WI38 (cell line): ENCODE results near the gene YTHDC2.

Source experiments
- H3K4me3 ChIP-seq: 2 replicates; pipeline ENCODE4 v1.5.1; 2011; ENCODE audit warnings: low read depth, mild to moderate bottlenecking, control low read depth, low read length
- TF ChIP-seq, protein P1 (sequence below): IDR thresholded peaks from 2 replicates; pipeline ENCODE4 v1.5.1; 2012; ENCODE audit warnings: low read depth, mild to moderate bottlenecking, control low read depth, low read length

The YTHDC2 gene

DNA sequence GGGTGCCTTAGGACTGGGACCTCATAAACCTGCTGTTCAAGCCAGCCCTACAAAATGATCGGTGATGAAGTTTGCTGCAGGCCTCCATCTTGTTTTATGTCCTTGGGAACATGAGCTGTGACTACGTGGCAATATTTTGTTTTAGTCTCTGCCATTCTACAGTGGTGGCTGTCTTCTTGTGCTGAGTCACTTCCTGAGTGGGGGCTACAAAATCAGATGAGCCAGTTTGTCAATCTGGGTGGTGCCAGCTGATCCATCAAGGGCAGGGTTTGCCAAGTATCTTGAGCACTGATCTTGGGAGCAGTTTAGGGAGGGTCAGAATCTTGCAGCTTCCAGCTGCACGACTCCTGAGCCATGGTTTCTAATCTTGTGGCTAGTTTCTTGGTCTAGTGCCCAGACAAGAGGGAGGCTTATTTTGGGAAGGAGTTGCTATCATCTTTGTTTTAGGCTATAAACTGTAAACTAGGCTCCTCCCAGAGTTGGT lies 94.7 kb downstream of the YTHDC2 start:
- H3K4me3 ChIP-seq = no peak overlapping the region
- TF ChIP-seq, protein P1, sequence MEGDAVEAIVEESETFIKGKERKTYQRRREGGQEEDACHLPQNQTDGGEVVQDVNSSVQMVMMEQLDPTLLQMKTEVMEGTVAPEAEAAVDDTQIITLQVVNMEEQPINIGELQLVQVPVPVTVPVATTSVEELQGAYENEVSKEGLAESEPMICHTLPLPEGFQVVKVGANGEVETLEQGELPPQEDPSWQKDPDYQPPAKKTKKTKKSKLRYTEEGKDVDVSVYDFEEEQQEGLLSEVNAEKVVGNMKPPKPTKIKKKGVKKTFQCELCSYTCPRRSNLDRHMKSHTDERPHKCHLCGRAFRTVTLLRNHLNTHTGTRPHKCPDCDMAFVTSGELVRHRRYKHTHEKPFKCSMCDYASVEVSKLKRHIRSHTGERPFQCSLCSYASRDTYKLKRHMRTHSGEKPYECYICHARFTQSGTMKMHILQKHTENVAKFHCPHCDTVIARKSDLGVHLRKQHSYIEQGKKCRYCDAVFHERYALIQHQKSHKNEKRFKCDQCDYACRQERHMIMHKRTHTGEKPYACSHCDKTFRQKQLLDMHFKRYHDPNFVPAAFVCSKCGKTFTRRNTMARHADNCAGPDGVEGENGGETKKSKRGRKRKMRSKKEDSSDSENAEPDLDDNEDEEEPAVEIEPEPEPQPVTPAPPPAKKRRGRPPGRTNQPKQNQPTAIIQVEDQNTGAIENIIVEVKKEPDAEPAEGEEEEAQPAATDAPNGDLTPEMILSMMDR = no peak

DNA sequence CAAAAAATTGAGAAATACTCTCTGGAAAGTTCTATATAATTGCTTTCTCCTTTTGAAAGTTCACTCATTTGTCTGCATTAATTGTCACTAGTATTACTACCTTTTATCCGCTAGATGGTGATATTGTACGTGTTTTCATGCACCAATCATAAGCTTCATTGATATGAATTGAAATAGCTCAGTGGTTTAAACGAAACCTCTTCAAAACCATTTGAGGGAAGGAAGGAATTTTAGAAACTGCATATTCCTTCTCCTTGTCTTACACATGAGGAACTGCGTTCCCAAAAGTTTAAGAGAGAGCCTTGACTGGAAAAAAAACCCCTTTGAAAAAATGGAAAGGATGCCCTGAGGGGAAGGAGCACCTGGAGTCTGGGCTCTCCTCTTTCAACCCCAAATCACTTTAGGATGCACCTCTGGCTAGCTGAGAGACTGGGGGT lies 98.6 kb downstream of the YTHDC2 start:
- TF ChIP-seq, protein P1 = peak; percentile 24; the same call in 1 of the 2 replicates
- no peak overlapping the region for H3K4me3 ChIP-seq

DNA sequence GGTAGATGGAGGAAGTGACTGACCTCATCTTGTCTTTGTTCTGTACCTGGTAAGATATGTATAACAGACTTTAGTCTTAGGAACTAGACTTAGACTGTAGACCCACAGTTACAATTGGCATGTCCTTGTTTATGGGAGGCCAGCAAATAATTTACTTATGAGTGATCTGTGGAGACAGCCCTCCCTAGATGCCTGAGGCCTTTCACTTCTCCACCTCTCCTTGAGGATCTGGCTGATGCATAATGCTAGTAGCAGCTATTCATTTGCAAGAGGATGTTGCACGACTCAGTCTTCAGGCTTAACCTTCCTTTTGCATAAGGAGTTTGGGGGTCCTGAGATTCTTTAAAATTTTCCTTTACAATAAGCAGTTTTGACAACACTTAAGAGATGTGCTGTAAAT lies 100.7 kb downstream of the YTHDC2 start:
- TF ChIP-seq, protein P1 = no peak
- H3K4me3 ChIP-seq = no peak overlapping the region

DNA sequence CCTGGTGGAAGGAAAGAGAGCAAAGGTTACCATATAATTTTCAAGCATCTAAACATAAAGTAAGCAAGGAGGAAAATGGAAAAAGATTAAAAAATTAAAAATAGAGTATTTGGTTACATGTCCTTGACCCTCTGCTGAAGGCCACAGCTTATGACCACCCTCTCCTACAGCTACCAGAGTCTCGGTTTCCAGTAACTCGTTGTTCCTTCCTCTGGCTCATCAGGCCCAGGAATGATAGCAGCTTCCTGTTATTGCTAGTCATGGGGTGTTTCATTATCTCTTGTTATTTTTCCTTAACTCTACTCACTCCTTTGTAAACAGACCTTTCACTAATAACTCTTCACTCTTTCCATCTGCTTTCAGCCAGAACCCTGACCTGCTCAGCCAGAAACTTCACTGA lies 102.2 kb downstream of the YTHDC2 start:
- TF ChIP-seq, protein P1 = no peak
- no peak overlapping the region for H3K4me3 ChIP-seq

DNA sequence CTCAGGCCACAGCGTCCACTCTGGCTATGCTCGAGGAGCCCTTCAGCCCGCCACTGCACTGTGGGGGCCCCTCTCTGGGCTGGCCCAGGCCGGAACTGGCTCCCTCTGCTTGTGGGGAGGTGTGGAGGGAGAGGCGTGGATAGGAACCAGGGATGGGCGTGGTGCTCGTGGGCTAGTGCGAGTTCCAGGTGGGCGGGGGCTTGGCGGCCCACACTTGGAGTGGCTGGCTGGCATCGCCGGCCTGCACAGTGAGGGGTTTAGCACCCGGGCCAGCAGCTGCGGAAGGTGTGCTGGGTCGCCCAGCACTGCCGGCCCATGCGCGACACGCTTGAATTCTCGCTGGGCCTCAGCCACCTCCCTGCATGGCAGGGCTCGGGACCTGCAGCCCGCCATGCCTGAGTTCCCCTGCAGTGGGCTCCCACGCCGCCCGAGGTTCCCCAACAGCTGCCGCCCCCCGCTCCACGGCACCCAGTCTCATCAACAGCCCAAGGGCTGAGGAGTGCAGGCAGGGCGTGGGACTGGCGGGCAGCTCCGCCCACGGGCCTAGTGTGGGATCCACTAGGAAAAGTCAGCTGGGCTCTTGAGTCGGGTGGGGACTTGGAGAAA lies 103.8 kb downstream of the YTHDC2 start:
- no peak overlapping the region for H3K4me3 ChIP-seq

DNA sequence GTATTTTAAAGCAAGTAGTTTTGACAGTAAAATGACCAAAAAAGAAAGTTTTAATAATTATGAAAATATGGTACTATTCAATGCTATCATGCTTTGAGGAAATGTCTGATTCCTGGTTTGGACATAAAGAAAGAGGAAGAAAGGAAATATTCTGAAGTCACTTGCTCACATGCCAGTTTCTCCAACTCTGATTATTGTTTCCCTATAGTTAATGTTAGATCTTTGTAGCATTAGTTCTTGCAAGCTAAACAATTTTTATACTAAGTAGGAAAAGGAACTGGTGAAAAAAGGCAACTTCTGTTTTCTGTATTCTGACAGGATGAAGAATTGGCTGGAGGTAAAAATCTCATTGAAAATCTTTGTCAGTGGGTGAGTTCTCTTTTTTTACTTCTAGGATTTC lies 119.5 kb downstream of the YTHDC2 start:
- no peak overlapping the region for H3K4me3 ChIP-seq
- TF ChIP-seq, protein P1 = no peak

More for the DNA sequence above, 103.8 kb downstream of the YTHDC2 start:
- TF ChIP-seq, protein P1 = no peak

DNA sequence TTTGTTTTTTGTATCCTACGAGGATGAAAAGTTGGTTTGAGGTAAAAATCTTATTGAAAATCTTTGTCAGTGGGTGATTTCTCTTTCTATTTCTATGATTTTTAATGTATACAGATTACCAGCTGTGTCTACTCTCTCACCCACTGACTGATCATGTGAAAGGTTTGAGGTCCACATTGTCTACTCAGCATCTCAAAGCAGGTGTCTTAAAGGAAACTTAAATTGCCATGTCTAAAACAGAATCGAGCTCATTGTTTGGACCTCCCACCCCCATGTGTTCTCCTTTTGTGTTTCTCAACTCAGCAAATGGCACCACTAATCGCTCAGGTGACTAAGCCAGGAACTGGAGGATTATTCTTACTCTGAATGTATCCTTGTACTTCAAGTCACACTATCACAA lies 121.5 kb downstream of the YTHDC2 start:
- H3K4me3 ChIP-seq = no peak overlapping the region
- TF ChIP-seq, protein P1 = no peak
